ENCODE results near the gene TMEM178A. TPM values are rescaled to one million over a fixed set of nuclear protein-coding genes. Genes with fewer than 3 reads are reported as not detected.
"Not testable (repeated sequence)": the region's sequence is repeated elsewhere in the genome, so short reads cannot be mapped to it uniquely, and the experiment has no call there.

TMEM178A gene
- 100 to 1,000 TPM in 1 of 4 donors, 10 to 100 TPM in 3; 70.6 to 121 (median 85.6) TPM for polyA plus RNA-seq (ENCODE audit: insufficient read length in 4 of 4)

- no peak for DNase-seq (ENCODE audit: low read depth in 4 of 4, low spot score in 2 of 4)
These were observed at the start of gene TMEM178A for GRCh38 chr2:39665811-39666490. TSS of gene TMEM178A (plus strand) at chr2:39665917. CDS start at chr2:39665975, 58 bp downstream.

GRCh38 chr2:39618236-39618635 lies 47.5 kb upstream of the TMEM178A start:
- no peak for DNase-seq (ENCODE audit: low read depth in 4 of 4, low spot score in 2 of 4)

- DNase-seq (ENCODE audit: low read depth in 4 of 4, low spot score in 2 of 4): no peak
These were observed 47.0 kb upstream of the TMEM178A start for GRCh38 chr2:39618736-39619135.

GRCh38 chr2:39620067-39620466 lies 45.6 kb upstream of the TMEM178A start:
- DNase-seq (ENCODE audit: low read depth in 4 of 4, low spot score in 2 of 4): peak in 1 of 4 donors; percentile 9

- DNase-seq (ENCODE audit: low read depth in 4 of 4, low spot score in 2 of 4): no peak
These were observed 44.1 kb upstream of the TMEM178A start for GRCh38 chr2:39621596-39621995.

- DNase-seq (ENCODE audit: low read depth in 4 of 4, low spot score in 2 of 4): no peak
These were observed 42.9 kb upstream of the TMEM178A start for GRCh38 chr2:39622860-39623259.

- no peak for DNase-seq (ENCODE audit: low read depth in 4 of 4, low spot score in 2 of 4)
These were observed 41.8 kb upstream of the TMEM178A start for GRCh38 chr2:39623917-39624316.

- DNase-seq (ENCODE audit: low read depth in 4 of 4, low spot score in 2 of 4): no peak
These were observed 40.4 kb upstream of the TMEM178A start for GRCh38 chr2:39625193-39625926.

GRCh38 chr2:39625927-39626270 lies 39.8 kb upstream of the TMEM178A start:
- DNase-seq (ENCODE audit: low read depth in 4 of 4, low spot score in 2 of 4): no peak

GRCh38 chr2:39628346-39628745 lies 37.4 kb upstream of the TMEM178A start:
- not testable (repeated sequence) for DNase-seq (ENCODE audit: low read depth in 4 of 4, low spot score in 2 of 4)

- no peak for DNase-seq (ENCODE audit: low read depth in 4 of 4, low spot score in 2 of 4)
These were observed 36.1 kb upstream of the TMEM178A start for GRCh38 chr2:39629646-39630045.

GRCh38 chr2:39631256-39631655 lies 34.5 kb upstream of the TMEM178A start:
- DNase-seq (ENCODE audit: low read depth in 4 of 4, low spot score in 2 of 4): no peak

- DNase-seq (ENCODE audit: low read depth in 4 of 4, low spot score in 2 of 4): no peak
These were observed 34.0 kb upstream of the TMEM178A start for GRCh38 chr2:39631718-39632117.

GRCh38 chr2:39632876-39633275 lies 32.8 kb upstream of the TMEM178A start:
- DNase-seq (ENCODE audit: low read depth in 4 of 4, low spot score in 2 of 4): no peak

- no peak for DNase-seq (ENCODE audit: low read depth in 4 of 4, low spot score in 2 of 4)
These were observed 29.4 kb upstream of the TMEM178A start for GRCh38 chr2:39636306-39636705.

- no peak for DNase-seq (ENCODE audit: low read depth in 4 of 4, low spot score in 2 of 4)
These were observed 27.1 kb upstream of the TMEM178A start for GRCh38 chr2:39638581-39638980.

GRCh38 chr2:39640107-39640506 lies 25.6 kb upstream of the TMEM178A start:
- DNase-seq (ENCODE audit: low read depth in 4 of 4, low spot score in 2 of 4): no peak

GRCh38 chr2:39640681-39641080 lies 25.0 kb upstream of the TMEM178A start:
- no peak for DNase-seq (ENCODE audit: low read depth in 4 of 4, low spot score in 2 of 4)

- no peak for DNase-seq (ENCODE audit: low read depth in 4 of 4, low spot score in 2 of 4)
These were observed 24.1 kb upstream of the TMEM178A start for GRCh38 chr2:39641635-39642034.

GRCh38 chr2:39642051-39642718 lies 23.5 kb upstream of the TMEM178A start:
- no peak for DNase-seq (ENCODE audit: low read depth in 4 of 4, low spot score in 2 of 4)

- no peak for DNase-seq (ENCODE audit: low read depth in 4 of 4, low spot score in 2 of 4)
These were observed 19.9 kb upstream of the TMEM178A start for GRCh38 chr2:39645826-39646225.

GRCh38 chr2:39646267-39646666 lies 19.4 kb upstream of the TMEM178A start:
- DNase-seq (ENCODE audit: low read depth in 4 of 4, low spot score in 2 of 4): no peak
